ENCODE results near the gene FPGS. TPM values are rescaled to one million over a fixed set of nuclear protein-coding genes. Genes with fewer than 3 reads are reported as not detected.

The FPGS gene
- polyA plus RNA-seq, 2 of the 4 experiments (the other 2 are of a cell fraction) = 28.8 to 48.5 TPM

DNA sequence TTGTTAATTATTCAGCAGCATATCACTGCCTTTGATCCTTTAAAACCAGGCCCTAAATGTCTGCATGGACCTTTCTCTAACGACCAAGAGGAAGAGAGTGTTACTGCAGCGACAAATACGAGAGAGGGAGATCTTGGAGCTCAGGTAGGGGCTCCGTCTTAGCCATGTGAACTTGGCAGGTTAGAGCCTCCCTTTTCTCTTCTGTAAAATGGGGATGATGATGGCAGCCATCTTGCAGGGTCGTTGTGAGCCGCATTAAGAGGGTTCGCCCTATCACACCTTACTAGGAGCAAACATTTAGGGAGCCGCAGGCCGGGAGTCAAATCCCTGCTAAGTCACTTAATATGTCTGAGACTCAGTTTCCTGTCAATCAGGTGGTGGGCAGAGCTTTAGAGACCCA lies 50.1 kb downstream of the FPGS start:
- CTCF ChIA-PET = interaction anchor here (0.8 to 6.1 kb wide), 8 partner anchors 8 to 149 kb away, joined by 3 to 59 read pairs (median 4); no protein-coding TSS in a partner anchor
- Histone ChIP-seq H3K4me1 (no peaks in the 10 kb centered on the region), H3K9me3 (peaks cover 18% of the 10 kb centered on the region), H3K27ac (no peak overlapping the region), H3K4me2 (no peak overlapping the region), H3K4me3 (no peak overlapping the region)
- FAIRE-seq (no peak), ATAC-seq (no peak), DNase-seq (ENCODE audit: low read depth in 1 of 2, low spot score in 1 of 2) (no peak)
- 76% methylated on average over 9 of the region's 9 CpGs for WGBS (ENCODE audit: missing lambda C conversion rate)
- TF ChIP-seq TP53 (CRISPR knock-in tag; IDR thresholded peaks at IDR 0.05) (no peak), RARB (CRISPR knock-in tag; IDR thresholded peaks at IDR 0.05) (no peak)
- TF ChIP-seq, protein P1, sequence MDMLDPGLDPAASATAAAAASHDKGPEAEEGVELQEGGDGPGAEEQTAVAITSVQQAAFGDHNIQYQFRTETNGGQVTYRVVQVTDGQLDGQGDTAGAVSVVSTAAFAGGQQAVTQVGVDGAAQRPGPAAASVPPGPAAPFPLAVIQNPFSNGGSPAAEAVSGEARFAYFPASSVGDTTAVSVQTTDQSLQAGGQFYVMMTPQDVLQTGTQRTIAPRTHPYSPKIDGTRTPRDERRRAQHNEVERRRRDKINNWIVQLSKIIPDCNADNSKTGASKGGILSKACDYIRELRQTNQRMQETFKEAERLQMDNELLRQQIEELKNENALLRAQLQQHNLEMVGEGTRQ (IDR thresholded peaks at IDR 0.05) = no peak
- POLR2A ChIA-PET = no interaction called here

GRCh38 chr9:127853312-127854183 lies 50.9 kb downstream of the FPGS start:
- peaks cover 15% of the 10 kb centered on the region for H3K9me3 ChIP-seq
- no peak overlapping the region for H3K27ac ChIP-seq
- CTCF ChIA-PET = interaction anchor here (0.8 to 6.1 kb wide), 8 partner anchors 8 to 150 kb away, joined by 3 to 59 read pairs (median 4); no protein-coding TSS in a partner anchor
- H3K4me1 ChIP-seq = no peaks in the 10 kb centered on the region; the same call in 2 of the 3 replicates
- H3K4me3 ChIP-seq = no peak overlapping the region
- FAIRE-seq = no peak
- no peak for ATAC-seq
- DNase-seq (ENCODE audit: low read depth in 1 of 2, low spot score in 1 of 2) = no peak
- POLR2A ChIA-PET = no interaction called here
- 73% methylated on average over 13 of the region's 13 CpGs for WGBS (ENCODE audit: missing lambda C conversion rate)
- TF ChIP-seq TP53 (CRISPR knock-in tag; IDR thresholded peaks at IDR 0.05) (no peak), REST (IDR thresholded peaks at IDR 0.05) (no peak), JUNB (IDR thresholded peaks at IDR 0.05) (no peak), MAFK (IDR thresholded peaks at IDR 0.05; ENCODE audit: partially characterized antibody) (no peak), ZSCAN20 (CRISPR knock-in tag; IDR thresholded peaks at IDR 0.05) (no peak), MAZ (IDR thresholded peaks at IDR 0.05; ENCODE audit: borderline replicate concordance, low read depth, low read length) (no peak), HDAC2 (IDR thresholded peaks at IDR 0.05) (no peak), RAD21 (conservative IDR thresholded peaks at IDR 0.05 in 1 of 2, IDR thresholded peaks at IDR 0.05 in 1 of 2) (no peak), HOXB13 (CRISPR knock-in tag; IDR thresholded peaks at IDR 0.05; ENCODE audit: low read depth) (no peak), MYC (IDR thresholded peaks at IDR 0.05; ENCODE audit: borderline replicate concordance, low read length) (no peak), HES2 (IDR thresholded peaks at IDR 0.05) (no peak), KDM1A (IDR thresholded peaks at IDR 0.05; ENCODE audit: low read depth) (no peak), RNF2 (IDR thresholded peaks at IDR 0.05; ENCODE audit: borderline replicate concordance, low read depth) (no peak), CBX8 (IDR thresholded peaks at IDR 0.05) (no peak), KDM5A (IDR thresholded peaks at IDR 0.05) (no peak), CHD4 (IDR thresholded peaks at IDR 0.05; ENCODE audit: borderline replicate concordance) (no peak)
- TF ChIP-seq, protein P2, sequence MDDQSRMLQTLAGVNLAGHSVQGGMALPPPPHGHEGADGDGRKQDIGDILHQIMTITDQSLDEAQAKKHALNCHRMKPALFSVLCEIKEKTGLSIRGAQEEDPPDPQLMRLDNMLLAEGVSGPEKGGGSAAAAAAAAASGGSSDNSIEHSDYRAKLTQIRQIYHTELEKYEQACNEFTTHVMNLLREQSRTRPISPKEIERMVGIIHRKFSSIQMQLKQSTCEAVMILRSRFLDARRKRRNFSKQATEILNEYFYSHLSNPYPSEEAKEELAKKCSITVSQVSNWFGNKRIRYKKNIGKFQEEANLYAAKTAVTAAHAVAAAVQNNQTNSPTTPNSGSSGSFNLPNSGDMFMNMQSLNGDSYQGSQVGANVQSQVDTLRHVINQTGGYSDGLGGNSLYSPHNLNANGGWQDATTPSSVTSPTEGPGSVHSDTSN (IDR thresholded peaks at IDR 0.05) = no peak
- TF ChIP-seq, protein P3, sequence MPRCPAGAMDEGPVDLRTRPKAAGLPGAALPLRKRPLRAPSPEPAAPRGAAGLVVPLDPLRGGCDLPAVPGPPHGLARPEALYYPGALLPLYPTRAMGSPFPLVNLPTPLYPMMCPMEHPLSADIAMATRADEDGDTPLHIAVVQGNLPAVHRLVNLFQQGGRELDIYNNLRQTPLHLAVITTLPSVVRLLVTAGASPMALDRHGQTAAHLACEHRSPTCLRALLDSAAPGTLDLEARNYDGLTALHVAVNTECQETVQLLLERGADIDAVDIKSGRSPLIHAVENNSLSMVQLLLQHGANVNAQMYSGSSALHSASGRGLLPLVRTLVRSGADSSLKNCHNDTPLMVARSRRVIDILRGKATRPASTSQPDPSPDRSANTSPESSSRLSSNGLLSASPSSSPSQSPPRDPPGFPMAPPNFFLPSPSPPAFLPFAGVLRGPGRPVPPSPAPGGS (IDR thresholded peaks at IDR 0.05) = no peak
- TF ChIP-seq, protein P4, sequence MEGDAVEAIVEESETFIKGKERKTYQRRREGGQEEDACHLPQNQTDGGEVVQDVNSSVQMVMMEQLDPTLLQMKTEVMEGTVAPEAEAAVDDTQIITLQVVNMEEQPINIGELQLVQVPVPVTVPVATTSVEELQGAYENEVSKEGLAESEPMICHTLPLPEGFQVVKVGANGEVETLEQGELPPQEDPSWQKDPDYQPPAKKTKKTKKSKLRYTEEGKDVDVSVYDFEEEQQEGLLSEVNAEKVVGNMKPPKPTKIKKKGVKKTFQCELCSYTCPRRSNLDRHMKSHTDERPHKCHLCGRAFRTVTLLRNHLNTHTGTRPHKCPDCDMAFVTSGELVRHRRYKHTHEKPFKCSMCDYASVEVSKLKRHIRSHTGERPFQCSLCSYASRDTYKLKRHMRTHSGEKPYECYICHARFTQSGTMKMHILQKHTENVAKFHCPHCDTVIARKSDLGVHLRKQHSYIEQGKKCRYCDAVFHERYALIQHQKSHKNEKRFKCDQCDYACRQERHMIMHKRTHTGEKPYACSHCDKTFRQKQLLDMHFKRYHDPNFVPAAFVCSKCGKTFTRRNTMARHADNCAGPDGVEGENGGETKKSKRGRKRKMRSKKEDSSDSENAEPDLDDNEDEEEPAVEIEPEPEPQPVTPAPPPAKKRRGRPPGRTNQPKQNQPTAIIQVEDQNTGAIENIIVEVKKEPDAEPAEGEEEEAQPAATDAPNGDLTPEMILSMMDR (IDR thresholded peaks at IDR 0.05) = no peak
- H3K4me2 ChIP-seq = no peak overlapping the region

Measured in A549 (cell line).